COLO668 (cell line): ENCODE results near the gene ULK4.
"Not testable (repeated sequence)": the region's sequence is repeated elsewhere in the genome, so short reads cannot be mapped to it uniquely, and the experiment has no call there.

Experiments
- DNase-seq: peaks from one replicate; lab custom pipeline; 2025; ENCODE audit not compliant: unreplicated experiment; lab: John Stamatoyannopoulos, UW

ULK4 gene

GRCh38 chr3:41693799-41694198 is 268.1 kb downstream of the ULK4 start:
- DNase-seq: no peak

GRCh38 chr3:41690766-41691563 is 270.9 kb downstream of the ULK4 start:
- no peak for DNase-seq

GRCh38 chr3:41688595-41689380 is 273.1 kb downstream of the ULK4 start:
- no peak for DNase-seq

- DNase-seq: no peak
Measured at GRCh38 chr3:41684797-41685735, 276.8 kb downstream of the ULK4 start.

- DNase-seq: no peak
Measured at GRCh38 chr3:41683666-41684350, 278.1 kb downstream of the ULK4 start.

GRCh38 chr3:41682996-41683395 is 278.9 kb downstream of the ULK4 start:
- no peak for DNase-seq

- no peak for DNase-seq
Measured at GRCh38 chr3:41682382-41682781, 279.5 kb downstream of the ULK4 start.

GRCh38 chr3:41681479-41681878 is 280.4 kb downstream of the ULK4 start:
- no peak for DNase-seq

GRCh38 chr3:41679374-41679773 is 282.5 kb downstream of the ULK4 start:
- no peak for DNase-seq

GRCh38 chr3:41675102-41675501 is 286.8 kb downstream of the ULK4 start:
- DNase-seq: not testable (repeated sequence)

GRCh38 chr3:41674449-41674848 is 287.5 kb downstream of the ULK4 start:
- DNase-seq: no peak

GRCh38 chr3:41673650-41674049 is 288.3 kb downstream of the ULK4 start:
- DNase-seq: no peak

GRCh38 chr3:41668379-41668778 is 293.5 kb downstream of the ULK4 start:
- DNase-seq: no peak

GRCh38 chr3:41662288-41662687 is 299.6 kb downstream of the ULK4 start:
- DNase-seq: no peak

GRCh38 chr3:41661796-41662195 is 300.1 kb downstream of the ULK4 start:
- DNase-seq: no peak

GRCh38 chr3:41660510-41660909 is 301.4 kb downstream of the ULK4 start:
- DNase-seq: no peak

GRCh38 chr3:41653571-41654239 is 308.2 kb downstream of the ULK4 start:
- no peak for DNase-seq

GRCh38 chr3:41652931-41653330 is 309.0 kb downstream of the ULK4 start:
- no peak for DNase-seq

GRCh38 chr3:41652506-41652905 is 309.4 kb downstream of the ULK4 start:
- DNase-seq: no peak

- DNase-seq: no peak
Measured at GRCh38 chr3:41651718-41652117, 310.2 kb downstream of the ULK4 start.
